SJCRH30 (cell line): Measurements from ENCODE around the gene FSTL4. TPM values are rescaled to one million over a fixed set of nuclear protein-coding genes. Genes with fewer than 3 reads are reported as not detected.

Source experiments
- DNase-seq, 2 experiments: peaks; one replicate each; pipeline ENCODE4 v3.0.0-alpha.2; 2015 to 2020
- H3K27ac ChIP-seq: fragments of 250-450 bp; sonication (Bioruptor Pico); 2 replicates; pipeline ENCODE4 v1.5.1; 2020; ENCODE audit warnings: mild to moderate bottlenecking, moderate library complexity
- H3K27me3 ChIP-seq: fragments of 250-450 bp; sonication (Bioruptor Pico); 2 replicates; pipeline ENCODE4 v1.5.1; 2020; ENCODE audit warnings: mild to moderate bottlenecking, moderate library complexity
- H3K36me3 ChIP-seq: fragments of 250-450 bp; sonication (Bioruptor Pico); 2 replicates; pipeline ENCODE4 v1.5.1; 2020; ENCODE audit warnings: mild to moderate bottlenecking, moderate library complexity
- H3K4me1 ChIP-seq: fragments of 250-450 bp; sonication (Bioruptor Pico); 2 replicates; pipeline ENCODE4 v1.5.1; 2020; ENCODE audit warnings: mild to moderate bottlenecking, moderate library complexity
- H3K4me3 ChIP-seq: fragments of 250-450 bp; sonication (Bioruptor Pico); 2 replicates; pipeline ENCODE4 v1.5.1; 2020; ENCODE audit warnings: mild to moderate bottlenecking, moderate library complexity
- H3K9me3 ChIP-seq: fragments of 250-450 bp; sonication (Bioruptor Pico); replicated peaks from 2 replicates; pipeline ENCODE4 v1.5.1; 2020; ENCODE audit warnings: mild to moderate bottlenecking, moderate library complexity
- total RNA-seq: library from RNA; depleted of rRNA; stranded (reverse); fragments of >200 nt; shearing (Covaris generic); gene quantifications from 2 replicates; pipeline ENCODE4 v1.2.3, GENCODE V29; 2014

Gene FSTL4
- total RNA-seq, 1 experiment from 2014 or later: 7.1 TPM

DNA sequence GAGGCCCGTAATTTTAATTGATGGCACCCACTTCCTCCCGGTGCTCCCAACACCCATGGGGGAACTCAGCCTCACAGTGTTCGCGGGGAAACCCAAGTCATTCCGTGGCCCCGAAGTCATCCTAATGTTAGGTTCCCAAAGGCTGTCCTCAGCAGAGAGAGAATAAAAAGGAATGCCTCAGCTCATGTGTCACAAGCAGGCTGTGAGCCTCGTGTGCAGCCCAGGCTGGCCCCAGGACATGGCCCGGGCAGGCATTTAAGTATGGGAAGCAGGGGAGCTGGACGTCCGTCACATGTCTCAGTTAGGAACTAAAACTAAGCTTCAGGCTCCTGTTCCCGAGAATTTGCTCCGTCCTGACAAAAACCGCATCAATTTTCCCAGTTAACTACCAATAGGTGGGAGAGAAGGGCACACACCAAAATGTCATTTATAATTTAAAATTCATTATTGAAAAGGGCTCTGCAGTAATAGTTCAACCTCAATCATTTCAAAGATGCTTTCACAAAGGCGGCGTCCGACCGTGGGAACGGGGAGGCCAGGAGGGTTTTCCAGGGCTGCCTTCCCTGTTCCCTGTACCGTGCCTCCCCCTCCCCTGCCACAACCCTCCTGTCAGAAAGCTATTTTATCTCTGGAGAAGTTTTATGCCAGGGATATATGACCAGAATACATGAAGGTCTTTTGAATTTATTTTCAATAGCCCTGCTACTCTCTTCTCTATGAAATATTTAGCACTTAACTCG lies 137.3 kb downstream of the FSTL4 start:
- no peaks in the 10 kb centered on the region for H3K36me3 ChIP-seq
- no peaks in the 10 kb centered on the region for H3K27me3 ChIP-seq
- H3K27ac ChIP-seq: no peak overlapping the region
- H3K4me1 ChIP-seq: no peaks in the 10 kb centered on the region
- H3K9me3 ChIP-seq: no peaks in the 10 kb centered on the region
- no peak for DNase-seq
- H3K4me3 ChIP-seq: no peak overlapping the region

GRCh38 chr5:133473291-133473690 lies 139.1 kb downstream of the FSTL4 start:
- H3K4me1 ChIP-seq: no peaks in the 10 kb centered on the region
- H3K4me3 ChIP-seq: no peak overlapping the region
- no peak for DNase-seq
- H3K9me3 ChIP-seq: no peaks in the 10 kb centered on the region
- no peaks in the 10 kb centered on the region for H3K27me3 ChIP-seq
- no peak overlapping the region for H3K27ac ChIP-seq
- H3K36me3 ChIP-seq: no peaks in the 10 kb centered on the region

GRCh38 chr5:133472829-133473228 lies 139.5 kb downstream of the FSTL4 start:
- Histone ChIP-seq H3K4me1 (no peaks in the 10 kb centered on the region), H3K4me3 (no peak overlapping the region), H3K27me3 (no peaks in the 10 kb centered on the region), H3K9me3 (no peaks in the 10 kb centered on the region), H3K27ac (no peak overlapping the region), H3K36me3 (no peaks in the 10 kb centered on the region)
- DNase-seq: no peak

DNA sequence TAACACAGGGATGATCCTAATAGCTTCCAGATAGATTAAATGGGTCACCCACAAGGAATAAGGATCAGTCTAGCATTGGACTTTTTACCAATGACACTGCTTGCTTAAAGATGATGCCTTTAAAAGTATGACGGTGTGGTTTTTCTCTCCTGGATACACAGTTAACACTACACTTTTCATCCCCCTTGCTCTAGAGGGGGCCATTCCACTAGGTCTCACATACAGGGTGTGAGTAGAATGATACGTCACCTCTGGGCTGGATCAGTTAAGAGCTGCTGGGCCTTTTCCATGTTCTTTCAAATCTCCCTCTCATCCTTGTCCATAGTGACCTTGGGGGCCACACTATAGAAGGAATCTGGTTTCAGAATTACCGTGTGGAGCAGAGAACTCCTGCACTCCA lies 140.6 kb downstream of the FSTL4 start:
- H3K27ac ChIP-seq: no peak overlapping the region
- H3K4me3 ChIP-seq: no peak overlapping the region
- no peak for DNase-seq
- H3K9me3 ChIP-seq: no peaks in the 10 kb centered on the region
- no peaks in the 10 kb centered on the region for H3K27me3 ChIP-seq
- H3K4me1 ChIP-seq: no peaks in the 10 kb centered on the region
- H3K36me3 ChIP-seq: no peaks in the 10 kb centered on the region

DNA sequence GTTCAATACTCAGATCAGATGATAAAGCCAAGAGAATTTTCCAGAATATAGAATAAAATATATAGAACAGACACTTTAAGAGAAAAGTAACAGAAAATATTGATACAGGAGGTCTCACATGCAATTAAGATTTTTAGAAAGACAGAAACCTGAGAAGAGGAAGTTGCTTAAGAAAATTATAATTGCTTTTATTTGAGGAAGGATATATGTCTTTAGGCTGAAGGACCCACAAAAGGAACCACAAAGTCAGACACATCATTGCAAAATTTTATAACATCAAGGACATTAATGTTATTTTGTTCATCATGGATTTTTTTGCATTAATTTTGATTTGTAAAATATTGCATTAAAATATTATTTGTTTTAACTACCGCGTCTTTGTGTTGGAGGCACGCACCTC lies 141.5 kb downstream of the FSTL4 start:
- Histone ChIP-seq H3K27ac (no peak overlapping the region), H3K27me3 (no peaks in the 10 kb centered on the region), H3K36me3 (no peaks in the 10 kb centered on the region), H3K4me3 (no peak overlapping the region), H3K9me3 (no peaks in the 10 kb centered on the region), H3K4me1 (no peaks in the 10 kb centered on the region; the same call in 1 of the 2 replicates)
- DNase-seq: no peak

DNA sequence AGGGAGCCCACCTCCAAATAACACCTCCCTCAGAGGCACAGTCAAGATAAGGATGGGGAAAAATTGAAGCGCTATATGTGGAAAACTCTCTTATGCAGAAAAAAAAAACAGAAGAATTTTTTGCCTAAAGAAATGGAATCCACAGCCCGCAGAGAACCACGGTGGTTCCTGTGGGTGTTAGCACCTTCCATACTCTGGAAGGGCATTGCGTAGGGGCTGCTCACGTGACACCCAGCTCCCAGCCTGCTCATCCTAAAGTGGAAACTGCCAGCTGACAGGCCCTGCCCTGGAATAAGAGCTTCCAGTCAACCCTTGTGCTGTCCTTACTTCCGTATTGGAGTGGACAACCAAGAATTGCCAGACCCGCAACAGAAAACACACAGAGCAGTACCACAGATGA lies 142.5 kb downstream of the FSTL4 start:
- no peak overlapping the region for H3K4me3 ChIP-seq
- H3K4me1 ChIP-seq: no peaks in the 10 kb centered on the region; the same call in 1 of the 2 replicates
- H3K27me3 ChIP-seq: no peaks in the 10 kb centered on the region
- H3K36me3 ChIP-seq: no peaks in the 10 kb centered on the region
- no peaks in the 10 kb centered on the region for H3K9me3 ChIP-seq
- H3K27ac ChIP-seq: no peak overlapping the region
- no peak for DNase-seq

DNA sequence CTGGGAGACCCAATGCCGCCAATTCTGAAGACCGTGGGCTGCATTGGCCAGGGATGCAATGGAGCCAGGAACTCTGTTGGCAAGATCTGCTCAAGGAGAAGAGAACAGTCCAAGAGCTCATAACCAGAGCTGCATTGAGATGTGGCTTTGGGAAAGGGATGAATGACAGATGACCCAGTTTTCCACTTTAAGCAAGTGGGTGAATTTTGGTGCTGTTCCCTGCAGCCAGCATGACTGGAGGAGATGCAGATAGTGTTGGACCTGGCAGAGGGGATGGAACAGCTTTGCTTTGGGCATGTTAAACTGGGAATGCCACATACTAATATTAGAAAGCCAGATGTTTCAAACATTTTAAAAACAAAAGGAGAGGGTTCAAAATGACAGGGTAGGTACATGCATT lies 143.1 kb downstream of the FSTL4 start:
- no peak for DNase-seq
- H3K4me3 ChIP-seq: no peak overlapping the region

GRCh38 chr5:133468596-133468995 lies 143.7 kb downstream of the FSTL4 start:
- no peaks in the 10 kb centered on the region for H3K9me3 ChIP-seq
- no peak overlapping the region for H3K4me3 ChIP-seq
- H3K27me3 ChIP-seq: no peaks in the 10 kb centered on the region
- H3K4me1 ChIP-seq: no peaks in the 10 kb centered on the region; the same call in 1 of the 2 replicates
- H3K36me3 ChIP-seq: no peaks in the 10 kb centered on the region
- no peak overlapping the region for H3K27ac ChIP-seq
- DNase-seq: no peak

More for the DNA sequence above, 143.1 kb downstream of the FSTL4 start:
- Histone ChIP-seq H3K27ac (no peak overlapping the region), H3K9me3 (no peaks in the 10 kb centered on the region), H3K4me1 (no peaks in the 10 kb centered on the region; the same call in 1 of the 2 replicates), H3K36me3 (no peaks in the 10 kb centered on the region), H3K27me3 (no peaks in the 10 kb centered on the region)

DNA sequence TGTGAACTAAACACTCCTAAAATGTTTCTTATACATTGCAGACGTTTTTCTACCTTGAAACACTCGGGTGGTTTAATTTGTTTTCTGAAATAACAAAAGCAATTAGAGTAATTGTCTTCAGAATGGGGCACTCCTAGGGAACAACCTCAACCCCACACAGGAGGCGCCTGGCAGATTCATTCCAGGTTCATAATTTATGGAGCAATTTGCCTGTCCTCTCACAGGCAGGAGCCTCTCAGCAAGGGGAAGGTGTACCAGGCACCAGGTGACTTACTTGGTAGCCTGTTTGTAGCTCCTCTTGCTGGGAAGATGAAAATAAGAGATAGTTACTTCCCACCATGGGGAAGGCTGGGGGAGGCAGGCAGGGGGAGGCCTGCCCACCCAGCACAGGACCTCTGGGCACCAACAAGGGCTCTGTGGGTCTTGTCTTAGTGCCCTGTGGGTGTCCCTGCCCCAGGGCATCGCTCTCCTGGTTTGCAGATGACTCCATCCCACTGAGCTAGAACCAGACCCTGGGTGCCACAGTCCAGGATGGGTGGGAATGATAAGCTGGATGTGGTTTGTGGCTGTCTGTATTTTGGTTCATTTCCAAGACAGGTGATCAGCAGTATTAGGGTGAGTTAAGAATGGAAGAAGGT lies 144.4 kb downstream of the FSTL4 start:
- H3K27me3 ChIP-seq: no peaks in the 10 kb centered on the region
- DNase-seq: no peak
- no peak overlapping the region for H3K4me3 ChIP-seq
- no peak overlapping the region for H3K27ac ChIP-seq
- no peaks in the 10 kb centered on the region; the same call in 1 of the 2 replicates for H3K4me1 ChIP-seq
- no peaks in the 10 kb centered on the region for H3K36me3 ChIP-seq
- H3K9me3 ChIP-seq: no peaks in the 10 kb centered on the region

DNA sequence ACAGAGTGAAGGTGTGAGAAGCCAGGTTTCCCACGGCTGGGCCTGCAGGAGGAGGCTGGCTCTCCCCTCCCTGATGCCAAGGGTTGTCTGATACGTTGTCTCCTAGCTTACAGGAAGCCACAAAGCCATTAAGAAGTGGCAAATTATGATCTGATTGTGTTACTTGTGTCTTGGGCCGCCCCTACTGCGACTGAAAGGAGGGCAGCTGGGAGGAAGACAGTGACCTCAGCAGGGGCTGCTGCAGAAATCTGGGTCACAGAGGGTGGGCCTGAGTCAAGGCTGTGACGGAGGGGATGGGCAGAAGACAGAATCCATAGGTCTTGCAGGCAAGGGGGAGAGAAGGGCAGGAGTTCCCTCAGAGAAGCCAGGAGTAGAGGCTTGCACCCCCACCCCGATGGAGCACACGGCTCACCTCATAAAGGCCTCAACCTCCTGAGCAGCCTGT lies 145.0 kb downstream of the FSTL4 start:
- Histone ChIP-seq H3K27ac (no peak overlapping the region), H3K27me3 (no peaks in the 10 kb centered on the region), H3K4me1 (no peaks in the 10 kb centered on the region; the same call in 1 of the 2 replicates), H3K4me3 (no peak overlapping the region), H3K36me3 (no peaks in the 10 kb centered on the region), H3K9me3 (no peaks in the 10 kb centered on the region)
- no peak for DNase-seq

DNA sequence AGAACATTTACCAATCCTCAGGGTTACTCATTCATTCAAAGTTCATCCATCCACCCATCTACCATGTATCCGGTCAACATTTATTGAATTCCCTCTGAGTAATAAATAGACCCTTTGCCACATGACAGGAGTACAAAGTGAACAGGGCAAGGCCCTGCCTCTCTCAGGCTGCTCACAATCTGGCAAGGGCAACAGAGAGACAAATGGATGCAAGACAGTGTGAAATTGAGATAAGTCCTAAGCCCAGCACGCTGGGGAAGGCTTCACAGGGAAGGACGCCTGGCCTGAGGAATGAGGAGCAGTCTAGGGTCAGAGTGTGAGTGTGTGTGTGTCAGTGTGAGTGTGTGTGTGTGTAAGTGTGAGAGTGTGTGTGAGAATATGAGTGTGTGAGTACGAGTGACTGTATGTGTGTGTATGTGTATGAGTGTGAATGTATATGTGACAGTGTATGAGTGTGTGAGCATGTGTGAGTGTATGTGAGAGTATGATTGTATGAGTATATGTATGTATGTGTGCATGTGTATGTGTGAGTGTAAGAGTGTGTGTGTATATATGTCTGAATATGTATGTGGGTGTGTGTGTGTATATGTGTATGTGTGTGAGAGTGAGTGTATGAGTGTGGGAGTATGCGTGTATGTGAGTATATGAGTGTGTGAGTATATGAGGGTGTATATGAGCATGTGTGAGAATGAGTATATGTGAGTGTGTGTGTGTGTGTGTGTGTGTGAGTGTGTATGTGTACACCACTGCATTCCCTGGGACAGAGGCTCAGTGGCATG lies 145.6 kb downstream of the FSTL4 start:
- Histone ChIP-seq H3K27ac (no peak overlapping the region; the same call in 1 of the 2 replicates), H3K27me3 (no peaks in the 10 kb centered on the region), H3K36me3 (no peaks in the 10 kb centered on the region), H3K4me3 (no peak overlapping the region), H3K4me1 (no peaks in the 10 kb centered on the region; the same call in 1 of the 2 replicates), H3K9me3 (no peaks in the 10 kb centered on the region)
- DNase-seq: peak; percentile 14 to 45

- no peak overlapping the region for H3K4me3 ChIP-seq
- H3K4me1 ChIP-seq: no peaks in the 10 kb centered on the region; the same call in 1 of the 2 replicates
- H3K27me3 ChIP-seq: no peaks in the 10 kb centered on the region
- no peak for DNase-seq
- H3K27ac ChIP-seq: no peak overlapping the region
- H3K9me3 ChIP-seq: no peaks in the 10 kb centered on the region
- no peaks in the 10 kb centered on the region for H3K36me3 ChIP-seq
Measured at GRCh38 chr5:133464013-133464412, 148.3 kb downstream of the FSTL4 start.

GRCh38 chr5:133461796-133462516 lies 150.4 kb downstream of the FSTL4 start:
- H3K36me3 ChIP-seq: no peaks in the 10 kb centered on the region
- no peak overlapping the region for H3K4me3 ChIP-seq

DNA sequence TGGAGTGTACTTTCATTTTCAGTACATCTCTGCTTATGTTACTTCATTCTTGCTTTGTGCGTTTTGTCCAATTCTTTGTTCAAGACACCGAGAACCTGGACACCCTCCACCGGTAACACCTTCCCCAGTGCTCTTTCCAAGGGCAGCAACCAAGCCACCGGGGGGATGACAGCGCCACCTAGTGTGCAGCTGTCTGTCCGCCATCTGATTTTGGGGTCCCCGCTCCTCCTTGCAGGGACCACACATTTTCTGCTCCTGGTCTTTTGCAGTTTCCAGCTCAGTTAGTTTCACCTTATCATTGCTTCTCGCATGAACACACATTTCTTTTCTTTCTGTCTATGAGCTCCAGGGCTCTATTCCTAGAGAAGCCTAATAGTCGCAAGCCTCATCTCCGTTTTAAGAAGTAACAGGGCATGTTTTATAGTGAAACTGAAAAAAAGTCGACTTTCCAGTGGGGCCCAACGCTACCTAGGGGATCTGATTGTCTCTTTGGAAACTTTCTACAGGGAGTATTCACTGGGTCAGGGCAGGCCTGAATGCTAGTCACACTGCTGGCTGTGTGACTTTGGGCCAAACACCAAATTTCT lies 152.1 kb downstream of the FSTL4 start:
- Histone ChIP-seq H3K4me1 (no peaks in the 10 kb centered on the region), H3K27ac (no peak overlapping the region), H3K4me3 (no peak overlapping the region), H3K36me3 (no peaks in the 10 kb centered on the region), H3K27me3 (no peaks in the 10 kb centered on the region), H3K9me3 (no peaks in the 10 kb centered on the region)
- peak; percentile 30 to 57 for DNase-seq

More at GRCh38 chr5:133461796-133462516, 150.4 kb downstream of the FSTL4 start:
- no peaks in the 10 kb centered on the region for H3K9me3 ChIP-seq
- no peaks in the 10 kb centered on the region; the same call in 1 of the 2 replicates for H3K4me1 ChIP-seq
- DNase-seq: no peak
- no peak overlapping the region for H3K27ac ChIP-seq
- no peaks in the 10 kb centered on the region for H3K27me3 ChIP-seq
